Loucy (cell line): Measurements from ENCODE around the gene C1orf174.

Source experiments
- H2AFZ ChIP-seq: fragments of 200-600 bp; sonication (generic); 2 replicates; pipeline ENCODE4 v1.6.0; 2016; ENCODE audit warnings: antibody characterized with exemption, mild to moderate bottlenecking, low read length, moderate library complexity
- H3F3A ChIP-seq: fragments of 200-600 bp; 2 replicates; pipeline ENCODE4 v1.6.0; 2016; ENCODE audit warnings: antibody characterized with exemption, low read depth, mild to moderate bottlenecking
- H3K27me3 ChIP-seq: fragments of 200-600 bp; sonication (generic); 2 replicates; pipeline ENCODE4 v1.6.1; 2014; ENCODE audit warnings: low read length, mild to moderate bottlenecking; ENCODE audit not compliant: insufficient read depth, poor library complexity, severe bottlenecking
- H3K36me3 ChIP-seq: fragments of 200-600 bp; sonication (generic); 2 replicates; pipeline ENCODE4 v1.6.1; 2016; ENCODE audit warnings: low read length; ENCODE audit not compliant: insufficient read depth
- H3K4me1 ChIP-seq: fragments of 200-600 bp; sonication (generic); 2 replicates; pipeline ENCODE4 v1.5.1; 2014; ENCODE audit warnings: low read length, mild to moderate bottlenecking; ENCODE audit not compliant: insufficient read depth, poor library complexity, severe bottlenecking
- H3K4me2 ChIP-seq: fragments of 200-600 bp; sonication (generic); 2 replicates; pipeline ENCODE4 v1.6.0; 2014; ENCODE audit warnings: antibody characterized with exemption, low read length, low read depth, mild to moderate bottlenecking; ENCODE audit not compliant: poor library complexity, severe bottlenecking
- H3K4me3 ChIP-seq: fragments of 200-600 bp; sonication (generic); 2 replicates; pipeline ENCODE4 v1.5.1; 2014; ENCODE audit warnings: low read length, mild to moderate bottlenecking, mixed read lengths; ENCODE audit not compliant: poor library complexity, severe bottlenecking
- H3K79me2 ChIP-seq: fragments of 200-600 bp; sonication (generic); 2 replicates; pipeline ENCODE4 v1.6.1; 2014; ENCODE audit warnings: low read length; ENCODE audit not compliant: insufficient read depth
- H3K9ac ChIP-seq: fragments of 200-600 bp; sonication (generic); 2 replicates; pipeline ENCODE4 v1.6.0; 2014; ENCODE audit warnings: mild to moderate bottlenecking, low read depth, low read length, moderate library complexity; ENCODE audit not compliant: poor library complexity, severe bottlenecking
- H3K9me2 ChIP-seq: fragments of 200-600 bp; sonication (generic); replicated peaks from 2 replicates; pipeline ENCODE4 v1.6.1; 2016; ENCODE audit warnings: low read depth, low read length, mixed read lengths
- H3K9me3 ChIP-seq: fragments of 200-600 bp; sonication (generic); 2 replicates; pipeline ENCODE4 v1.6.1; 2014; ENCODE audit warnings: mild to moderate bottlenecking, antibody characterized with exemption, low read length, low read depth; ENCODE audit not compliant: insufficient read depth
- H4K20me1 ChIP-seq: fragments of 200-600 bp; sonication (generic); 2 replicates; pipeline ENCODE4 v1.6.0; 2014; ENCODE audit warnings: antibody characterized with exemption, low read length, mild to moderate bottlenecking; ENCODE audit not compliant: insufficient read depth, poor library complexity, severe bottlenecking
- CTCF ChIP-seq: fragments of 200-600 bp; sonication (generic); conservative IDR thresholded peaks from 2 replicates; pipeline ENCODE4 v1.5.1; 2014; ENCODE audit warnings: mild to moderate bottlenecking, antibody characterized with exemption, low read length
- EZH2phosphoT487 ChIP-seq: fragments of 200-600 bp; IDR thresholded peaks from 2 replicates; pipeline ENCODE4 v1.6.1; 2018; ENCODE audit warnings: antibody characterized with exemption, mild to moderate bottlenecking, moderate library complexity, borderline replicate concordance

C1orf174 gene

GRCh38 chr1:3852711-3853485 lies 47.2 kb downstream of the C1orf174 start:
- H4K20me1 ChIP-seq = peaks cover 9% of the 10 kb centered on the region
- H3K36me3 ChIP-seq = peaks cover 14% of the 10 kb centered on the region; the same call in 1 of the 2 replicates
- H3K9me3 ChIP-seq = no peaks in the 10 kb centered on the region
- no peaks in the 10 kb centered on the region for H3F3A ChIP-seq
- peaks cover 26% of the 10 kb centered on the region for H3K4me1 ChIP-seq
- peak overlapping the region; percentile 11 for H3K9ac ChIP-seq
- no peaks in the 10 kb centered on the region for H3K9me2 ChIP-seq
- no peak overlapping the region for H3K4me3 ChIP-seq
- H3K27me3 ChIP-seq = no peaks in the 10 kb centered on the region
- no peak overlapping the region for H2AFZ ChIP-seq
- peaks cover 38% of the 10 kb centered on the region for H3K79me2 ChIP-seq
- peak overlapping the region; percentile 11 for H3K4me2 ChIP-seq
- TF ChIP-seq CTCF (no peak), EZH2phosphoT487 (no peak)

- H3K36me3 ChIP-seq = peaks cover 20% of the 10 kb centered on the region; the same call in 1 of the 2 replicates
- peaks cover 22% of the 10 kb centered on the region for H3K4me1 ChIP-seq
- no peaks in the 10 kb centered on the region for H3K27me3 ChIP-seq
- no peak overlapping the region for H2AFZ ChIP-seq
- no peaks in the 10 kb centered on the region for H3F3A ChIP-seq
- H3K79me2 ChIP-seq = peaks cover 33% of the 10 kb centered on the region
- no peak overlapping the region for H3K9ac ChIP-seq
- TF ChIP-seq CTCF (no peak), EZH2phosphoT487 (no peak)
- H3K4me3 ChIP-seq = no peak overlapping the region
- no peak overlapping the region for H3K4me2 ChIP-seq
- H4K20me1 ChIP-seq = peaks cover 9% of the 10 kb centered on the region
- H3K9me2 ChIP-seq = no peaks in the 10 kb centered on the region
- no peaks in the 10 kb centered on the region for H3K9me3 ChIP-seq
Observed at GRCh38 chr1:3852091-3852490, 48.0 kb downstream of the C1orf174 start.

DNA sequence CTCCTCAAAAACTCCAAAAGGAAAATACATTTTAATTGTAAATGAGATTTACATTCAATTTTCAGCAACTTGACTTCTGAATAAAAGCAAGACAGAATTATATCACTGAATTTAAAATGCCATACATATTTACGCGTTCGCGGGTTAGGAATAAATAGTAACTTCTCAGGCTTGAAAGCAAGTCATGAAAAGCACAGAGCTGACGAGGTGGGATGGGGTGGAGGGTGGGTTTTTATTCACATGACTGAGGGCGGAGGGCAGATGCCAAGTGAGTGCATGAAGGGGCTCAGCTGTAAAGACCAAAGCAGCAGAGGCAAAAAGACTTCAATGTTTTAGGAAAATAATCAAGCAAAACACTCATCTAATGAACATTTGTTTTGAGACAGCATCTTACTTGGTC lies 48.8 kb downstream of the C1orf174 start:
- H3K9ac ChIP-seq = no peak overlapping the region
- TF ChIP-seq CTCF = no peak
- no peak for TF ChIP-seq EZH2phosphoT487
- H2AFZ ChIP-seq = no peak overlapping the region
- H3F3A ChIP-seq = no peaks in the 10 kb centered on the region
- H3K79me2 ChIP-seq = peaks cover 30% of the 10 kb centered on the region
- H4K20me1 ChIP-seq = peaks cover 9% of the 10 kb centered on the region
- peaks cover 22% of the 10 kb centered on the region for H3K4me1 ChIP-seq
- no peaks in the 10 kb centered on the region for H3K9me2 ChIP-seq
- no peak overlapping the region for H3K4me3 ChIP-seq
- no peak overlapping the region for H3K4me2 ChIP-seq
- H3K9me3 ChIP-seq = no peaks in the 10 kb centered on the region
- no peaks in the 10 kb centered on the region for H3K27me3 ChIP-seq
- peaks cover 21% of the 10 kb centered on the region; the same call in 1 of the 2 replicates for H3K36me3 ChIP-seq
